PC-9 (cell line): ENCODE results near the gene DYNLT3. TPM values are rescaled to one million over a fixed set of nuclear protein-coding genes. Genes with fewer than 3 reads are reported as not detected.

Experiments
- Bru-seq: library from RNA; stranded (reverse); fragments of 400-500 nt; gene quantifications from one replicate; lab custom pipeline; 2021; lab: Mats Ljungman, UMichigan
- BruChase-seq, 2 experiments: library from RNA; stranded (reverse); fragments of 400-500 nt; gene quantifications; one replicate each; lab custom pipeline; 2021; lab: Mats Ljungman, UMichigan
- BruUV-seq: library from RNA; stranded (reverse); fragments of 400-500 nt; replicated peaks from 2 replicates; lab custom pipeline; 2021; lab: Mats Ljungman, UMichigan
- CTCF ChIA-PET: fragments of 300-600 bp; sonication (Branson Sonifier 250); formaldehyde crosslinking; loops from one replicate; lab custom pipeline; 2022; ENCODE audit warnings: antibody characterized with exemption; lab: Charles Lee
- POLR2A ChIA-PET: fragments of 300-600 bp; sonication (Branson Sonifier 250); formaldehyde crosslinking; loops from one replicate; lab custom pipeline; 2022; ENCODE audit warnings: antibody characterized with exemption; ENCODE audit not compliant: unreplicated experiment; lab: Charles Lee
- DNase-seq, 2 experiments: peaks; one replicate each; pipeline versions ENCODE4 v3.0.0 to v3.0.0-alpha.2; 2015 to 2022; ENCODE audit warnings: mixed read lengths in 1 of 2
- H2AFZ ChIP-seq: fragments of 200-600 bp; sonication (generic); 2 replicates; pipeline ENCODE4 v1.8.1; 2017; ENCODE audit warnings: antibody characterized with exemption
- H3F3A ChIP-seq: fragments of 200-600 bp; sonication (generic); 2 replicates; pipeline ENCODE4 v1.8.1; 2017; ENCODE audit warnings: antibody characterized with exemption, mild to moderate bottlenecking, low read depth; ENCODE audit not compliant: insufficient read depth
- H3K27ac ChIP-seq: fragments of 200-600 bp; sonication (generic); 2 replicates; pipeline ENCODE4 v1.6.1; 2016; ENCODE audit warnings: mixed run types
- H3K27me3 ChIP-seq: fragments of 200-600 bp; sonication (generic); 2 replicates; pipeline ENCODE4 v1.6.1; 2016; ENCODE audit warnings: low read depth, mixed run types; ENCODE audit not compliant: insufficient read depth
- H3K36me3 ChIP-seq: fragments of 200-600 bp; sonication (generic); 2 replicates; pipeline ENCODE4 v1.6.1; 2016; ENCODE audit warnings: low read depth, mixed run types
- H3K4me1 ChIP-seq: fragments of 200-600 bp; sonication (generic); replicated peaks from 2 replicates; pipeline ENCODE4 v1.6.1; 2016; ENCODE audit warnings: mixed run types; ENCODE audit not compliant: insufficient read depth
- H3K4me2 ChIP-seq: fragments of 200-600 bp; sonication (generic); 2 replicates; pipeline ENCODE4 v1.6.1; 2017; ENCODE audit warnings: mixed run types
- H3K4me3 ChIP-seq: fragments of 200-600 bp; sonication (generic); 2 replicates; pipeline ENCODE4 v1.6.1; 2016; ENCODE audit warnings: mixed run types
- H3K79me2 ChIP-seq: fragments of 200-600 bp; sonication (generic); 2 replicates; pipeline ENCODE4 v1.6.1; 2017; ENCODE audit warnings: low read depth, mixed run types
- H3K9me2 ChIP-seq: fragments of 200-600 bp; sonication (generic); 2 replicates; pipeline ENCODE4 v1.8.1; 2017; ENCODE audit warnings: mild to moderate bottlenecking; ENCODE audit not compliant: insufficient read depth
- H3K9me3 ChIP-seq: fragments of 200-600 bp; sonication (generic); 2 replicates; pipeline ENCODE4 v1.8.1; 2016; ENCODE audit warnings: low read depth; ENCODE audit not compliant: insufficient read depth
- H4K20me1 ChIP-seq: fragments of 200-600 bp; sonication (generic); 2 replicates; pipeline ENCODE4 v1.8.1; 2017; ENCODE audit not compliant: insufficient read depth
- EZH2 ChIP-seq: fragments of 200-600 bp; sonication (generic); IDR thresholded peaks from 2 replicates; pipeline ENCODE4 v1.8.0; 2017; ENCODE audit warnings: antibody characterized with exemption, low read depth
- intact Hi-C: fragments of 100-400 bp; cut with micrococcal nuclease; formaldehyde crosslinking; loops from one replicate; pipeline ENCODE4 v1.10.0; 2022; ENCODE audit not compliant: unreplicated experiment
- long read RNA-seq: library from polyadenylated mRNA; stranded (forward); transcript quantifications from one replicate; pipeline ENCODE4 v2.0.0, GENCODE V29; 2022
- total RNA-seq: library from RNA; stranded (reverse); gene quantifications from 2 replicates; pipeline ENCODE4 v1.2.3, GENCODE V29; 2021
- TF ChIP-seq, protein P1 (sequence below): fragments of 200-600 bp; sonication (generic); conservative IDR thresholded peaks from 2 replicates; pipeline ENCODE4 v1.6.1; 2017; ENCODE audit warnings: mixed run types, antibody characterized with exemption, mild to moderate bottlenecking, moderate library complexity

Gene DYNLT3, protein sequence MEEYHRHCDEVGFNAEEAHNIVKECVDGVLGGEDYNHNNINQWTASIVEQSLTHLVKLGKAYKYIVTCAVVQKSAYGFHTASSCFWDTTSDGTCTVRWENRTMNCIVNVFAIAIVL
- total RNA-seq (not detected in 2 replicates), Bru-seq, nascent RNA (percentile 10 among the genes with signal in this experiment), BruChase-seq, experiment 1, labeled RNA remaining after a 2-hour chase (percentile 6 among the genes with signal in this experiment), BruChase-seq, experiment 2, labeled RNA remaining after a 6-hour chase (percentile 10 among the genes with signal in this experiment)
- long read RNA-seq: 0 reads

DNA sequence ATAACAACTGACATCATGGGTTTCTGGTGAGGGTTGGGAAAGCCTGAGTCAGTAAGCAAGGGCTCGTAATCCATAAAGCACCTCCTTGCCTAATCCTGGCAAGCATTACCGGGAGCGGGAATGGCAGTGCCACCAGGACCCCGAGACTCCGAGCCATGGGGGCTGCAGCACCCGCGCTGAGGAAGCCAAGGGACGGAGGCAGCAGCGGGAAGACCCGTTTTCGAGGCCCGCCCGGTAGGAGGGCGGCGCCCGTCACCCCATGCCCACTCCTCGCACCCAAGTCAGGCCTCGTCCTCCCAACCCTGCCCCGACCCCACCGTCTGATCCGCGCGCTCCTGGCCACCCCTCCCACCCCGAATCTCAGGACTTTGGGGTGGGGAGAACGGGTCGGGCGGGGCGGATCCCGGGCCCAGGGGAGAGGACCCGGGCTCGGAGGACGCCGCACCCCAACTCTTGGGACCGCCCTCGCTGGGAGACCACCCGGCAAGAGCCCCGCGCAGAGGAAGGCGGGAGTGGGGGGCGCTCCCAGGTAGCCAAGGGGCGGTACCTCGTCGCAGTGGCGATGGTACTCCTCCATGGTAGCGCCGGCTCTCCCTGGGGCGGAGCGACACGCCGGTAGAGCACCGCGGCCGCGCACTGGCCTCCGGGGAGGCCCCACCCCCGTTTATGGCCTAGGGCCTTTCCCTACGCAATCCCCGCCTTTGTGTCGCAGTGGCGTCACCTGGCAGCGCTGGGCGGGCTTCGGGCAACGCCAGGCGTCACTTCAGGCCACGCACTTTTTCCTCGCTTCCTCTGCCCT is at the start of gene DYNLT3:
Gene DYNLT3 (minus strand): TSS at position 638 of the 799 bp plus-strand sequence. CDS start 61 bp downstream, at position 577.
- ChIA-PET CTCF (no interaction called here), POLR2A (no interaction called here)
- Histone ChIP-seq H3K4me1 (no peaks in the 10 kb centered on the region), H3K79me2 (no peaks in the 10 kb centered on the region), H3K36me3 (no peaks in the 10 kb centered on the region), H3K9me3 (no peaks in the 10 kb centered on the region), H4K20me1 (no peaks in the 10 kb centered on the region), H2AFZ (no peak within 1 kb of the TSS), H3K27me3 (no peaks in the 10 kb centered on the region), H3K9me2 (no peaks in the 10 kb centered on the region), H3K4me3 (no peak within 1 kb of the TSS), H3F3A (no peaks in the 10 kb centered on the region), H3K27ac (no peak within 1 kb of the TSS), H3K4me2 (no peak within 1 kb of the TSS)
- intact Hi-C loops: no loop called here
- no peak for TF ChIP-seq EZH2
- TF ChIP-seq, protein P1, sequence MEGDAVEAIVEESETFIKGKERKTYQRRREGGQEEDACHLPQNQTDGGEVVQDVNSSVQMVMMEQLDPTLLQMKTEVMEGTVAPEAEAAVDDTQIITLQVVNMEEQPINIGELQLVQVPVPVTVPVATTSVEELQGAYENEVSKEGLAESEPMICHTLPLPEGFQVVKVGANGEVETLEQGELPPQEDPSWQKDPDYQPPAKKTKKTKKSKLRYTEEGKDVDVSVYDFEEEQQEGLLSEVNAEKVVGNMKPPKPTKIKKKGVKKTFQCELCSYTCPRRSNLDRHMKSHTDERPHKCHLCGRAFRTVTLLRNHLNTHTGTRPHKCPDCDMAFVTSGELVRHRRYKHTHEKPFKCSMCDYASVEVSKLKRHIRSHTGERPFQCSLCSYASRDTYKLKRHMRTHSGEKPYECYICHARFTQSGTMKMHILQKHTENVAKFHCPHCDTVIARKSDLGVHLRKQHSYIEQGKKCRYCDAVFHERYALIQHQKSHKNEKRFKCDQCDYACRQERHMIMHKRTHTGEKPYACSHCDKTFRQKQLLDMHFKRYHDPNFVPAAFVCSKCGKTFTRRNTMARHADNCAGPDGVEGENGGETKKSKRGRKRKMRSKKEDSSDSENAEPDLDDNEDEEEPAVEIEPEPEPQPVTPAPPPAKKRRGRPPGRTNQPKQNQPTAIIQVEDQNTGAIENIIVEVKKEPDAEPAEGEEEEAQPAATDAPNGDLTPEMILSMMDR: no peak
- no peak for DNase-seq
- no TSS peak for BruUV-seq

DNA sequence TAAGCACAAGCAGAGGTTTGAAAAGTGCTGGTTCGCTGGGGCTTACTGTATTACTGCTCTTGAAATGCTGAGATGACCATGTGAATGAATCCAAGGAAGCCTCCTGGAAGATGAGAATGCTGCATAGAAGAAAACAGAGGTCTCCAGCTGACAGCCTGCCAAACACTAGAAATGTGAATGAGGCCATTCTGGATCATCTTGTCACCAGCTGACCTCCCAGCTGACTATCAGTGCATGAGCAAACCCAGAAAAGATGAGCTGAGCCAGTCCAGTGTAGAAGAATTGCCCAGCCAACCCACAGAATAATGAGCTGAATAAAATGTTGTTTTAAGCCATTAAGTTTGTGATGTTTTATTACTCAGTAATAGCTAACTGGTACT is 49.1 kb upstream of the DYNLT3 start:
- ChIA-PET POLR2A (no interaction called here), CTCF (no interaction called here)
- H3K36me3 ChIP-seq: no peaks in the 10 kb centered on the region
- H3K27me3 ChIP-seq: no peaks in the 10 kb centered on the region
- no TSS peak for BruUV-seq
- intact Hi-C loops: no loop called here
- no peaks in the 10 kb centered on the region for H3K79me2 ChIP-seq
- H3K4me1 ChIP-seq: no peaks in the 10 kb centered on the region
- no peak overlapping the region for H3K4me3 ChIP-seq
- H4K20me1 ChIP-seq: no peaks in the 10 kb centered on the region
- no peaks in the 10 kb centered on the region for H3K9me3 ChIP-seq
- no peak overlapping the region for H3K27ac ChIP-seq
- no peaks in the 10 kb centered on the region for H3K9me2 ChIP-seq
- no peak overlapping the region for H3K4me2 ChIP-seq
- DNase-seq: no peak
- H2AFZ ChIP-seq: no peak overlapping the region
- no peak for TF ChIP-seq EZH2
- no peaks in the 10 kb centered on the region for H3F3A ChIP-seq

DNA sequence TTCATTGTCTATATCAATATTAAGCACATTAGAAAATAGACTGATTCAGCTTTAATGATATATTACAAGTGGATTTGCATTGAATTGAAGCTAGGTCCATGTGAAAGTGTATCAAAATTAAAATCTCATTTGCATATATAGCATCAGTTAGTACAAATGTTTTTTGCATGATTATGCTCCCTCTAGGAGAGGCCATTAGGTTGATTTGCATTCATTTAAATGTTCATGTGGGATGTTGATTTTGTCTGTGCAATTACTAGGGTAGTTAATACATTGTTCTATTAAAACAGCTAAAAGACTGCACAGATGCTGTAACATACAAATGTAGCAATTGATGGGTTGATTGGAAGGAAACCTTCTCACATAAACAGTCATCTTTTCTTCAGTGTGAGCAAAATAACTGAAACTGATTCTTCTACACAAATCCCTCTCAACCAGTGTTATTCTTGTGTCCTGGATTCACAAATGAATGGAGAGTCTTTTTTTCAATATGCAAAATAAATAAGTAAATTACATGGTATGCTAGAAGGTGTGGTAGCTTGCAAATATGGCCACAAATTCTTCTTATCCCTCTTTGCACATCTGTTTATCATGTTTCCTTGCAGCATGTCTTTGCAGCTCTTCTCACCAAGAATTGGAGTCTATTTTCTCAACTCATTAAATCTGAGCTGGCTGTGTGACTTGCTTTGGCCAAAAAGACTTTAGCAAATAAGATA is 48.6 kb upstream of the DYNLT3 start:
- BruUV-seq: no TSS peak
- Histone ChIP-seq H4K20me1 (no peaks in the 10 kb centered on the region), H3F3A (no peaks in the 10 kb centered on the region), H2AFZ (no peak overlapping the region), H3K79me2 (no peaks in the 10 kb centered on the region), H3K4me3 (no peak overlapping the region), H3K4me2 (no peak overlapping the region), H3K4me1 (no peaks in the 10 kb centered on the region), H3K27me3 (no peaks in the 10 kb centered on the region), H3K9me2 (no peaks in the 10 kb centered on the region), H3K27ac (no peak overlapping the region), H3K36me3 (no peaks in the 10 kb centered on the region), H3K9me3 (no peaks in the 10 kb centered on the region)
- intact Hi-C loops: no loop called here
- ChIA-PET CTCF (no interaction called here), POLR2A (no interaction called here)
- DNase-seq: no peak
- TF ChIP-seq, protein P1: no peak
